Measurements from ENCODE around the gene TBC1D16.

The TBC1D16 gene

GRCh38 chr17:79923974-79924638, 111.6 kb downstream of the TBC1D16 start:
- no peak for DNase-seq

- no peak for DNase-seq
Observed at GRCh38 chr17:79922798-79923197, 112.9 kb downstream of the TBC1D16 start.

DNA sequence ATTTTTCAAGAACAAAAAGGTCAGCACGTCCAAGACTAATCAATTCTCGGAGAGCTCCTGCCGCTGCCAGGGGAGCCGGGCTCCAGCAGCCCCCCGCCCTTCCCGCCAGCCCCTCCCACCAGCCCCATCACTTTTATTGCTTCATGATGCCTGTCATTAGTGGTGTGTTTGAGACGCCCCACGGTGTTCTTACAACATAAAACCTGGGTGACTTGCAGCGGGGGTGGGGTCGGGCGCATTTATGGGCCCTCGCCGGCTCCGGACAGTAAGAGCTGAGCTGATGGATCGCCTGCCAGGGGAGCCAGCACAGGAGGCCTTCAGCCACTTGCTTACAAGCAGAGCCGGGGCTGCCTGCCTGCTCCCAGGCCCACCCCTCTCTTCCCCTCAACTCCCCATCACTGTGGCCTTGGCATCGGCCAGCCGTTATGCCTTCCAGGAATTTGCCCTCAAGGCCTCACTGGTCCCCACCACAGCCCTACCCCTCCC, 113.5 kb downstream of the TBC1D16 start:
- no peak for DNase-seq

DNA sequence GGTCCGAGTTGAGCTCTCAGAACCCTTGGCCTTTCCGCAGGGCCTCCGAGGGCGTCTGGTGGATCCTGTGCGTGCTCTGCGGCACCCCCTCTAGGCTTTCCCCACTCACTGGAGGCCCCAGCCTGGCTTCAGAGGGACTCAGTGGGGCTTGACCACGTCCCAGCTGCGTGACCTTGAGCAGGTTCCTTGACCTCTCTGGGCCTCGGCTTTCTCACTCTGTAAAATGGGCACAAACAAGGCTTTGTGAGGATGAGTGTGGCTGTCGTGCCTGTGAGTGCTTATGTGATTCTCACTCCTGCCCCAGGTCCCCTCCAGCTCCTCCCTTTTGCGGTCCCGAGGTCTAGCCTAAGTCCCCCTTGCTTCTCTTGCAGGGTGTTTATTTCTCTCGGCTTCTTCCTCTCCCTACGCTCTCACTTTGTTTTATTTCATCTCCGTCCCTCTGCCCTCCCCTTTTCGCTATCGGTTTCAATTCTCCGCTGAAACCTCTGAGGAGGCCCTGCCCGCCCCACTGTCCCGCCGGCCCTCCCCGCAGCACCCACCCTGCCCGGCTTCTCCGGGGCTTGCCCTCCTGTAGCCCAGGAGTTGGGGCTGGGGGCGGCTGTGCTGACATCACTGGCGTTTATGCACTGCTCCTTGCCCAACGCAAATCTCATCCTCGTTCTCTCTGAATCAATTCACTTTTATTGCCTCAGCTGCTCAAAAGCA, 114.1 kb downstream of the TBC1D16 start:
- no peak for DNase-seq

GRCh38 chr17:79920751-79921410, 114.8 kb downstream of the TBC1D16 start:
- DNase-seq = no peak

GRCh38 chr17:79919862-79920720, 115.6 kb downstream of the TBC1D16 start:
- DNase-seq = no peak

- DNase-seq = no peak
Observed at GRCh38 chr17:79919164-79919585, 116.5 kb downstream of the TBC1D16 start.

GRCh38 chr17:79918581-79919163, 117.0 kb downstream of the TBC1D16 start:
- DNase-seq = no peak

DNA sequence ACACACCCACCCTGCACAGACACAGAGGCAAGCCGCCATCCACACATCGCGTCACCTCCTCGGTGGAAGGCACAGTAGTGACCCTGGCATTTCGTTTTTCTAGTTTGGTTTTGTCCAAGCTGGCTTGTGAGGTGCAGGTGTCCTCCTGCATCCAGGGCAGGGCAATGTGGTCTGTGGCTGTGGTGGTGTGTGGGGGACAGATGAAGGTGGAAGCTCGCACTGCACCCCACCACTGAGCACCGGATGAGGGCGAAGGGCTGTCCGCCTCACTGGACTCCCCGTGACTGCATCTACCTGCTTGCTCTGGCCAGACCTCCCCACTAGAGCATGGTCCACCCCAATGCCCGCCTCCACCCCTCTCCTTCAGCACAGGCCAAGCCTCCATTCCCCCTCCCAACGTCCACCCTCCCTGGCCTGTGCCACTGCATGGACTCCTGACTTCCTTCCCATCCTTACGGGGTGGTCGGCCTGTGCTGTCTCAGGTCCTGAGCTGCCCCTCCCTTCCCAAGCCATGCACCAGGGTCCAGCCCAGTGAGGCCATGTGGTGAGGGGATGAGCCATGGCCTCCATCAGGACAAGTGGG, 117.7 kb downstream of the TBC1D16 start:
- no peak for DNase-seq

- DNase-seq = no peak
Observed at GRCh38 chr17:79916991-79917901, 118.4 kb downstream of the TBC1D16 start.

- no peak for DNase-seq
Observed at GRCh38 chr17:79916506-79916905, 119.2 kb downstream of the TBC1D16 start.

GRCh38 chr17:79915850-79916430, 119.7 kb downstream of the TBC1D16 start:
- DNase-seq = no peak

DNA sequence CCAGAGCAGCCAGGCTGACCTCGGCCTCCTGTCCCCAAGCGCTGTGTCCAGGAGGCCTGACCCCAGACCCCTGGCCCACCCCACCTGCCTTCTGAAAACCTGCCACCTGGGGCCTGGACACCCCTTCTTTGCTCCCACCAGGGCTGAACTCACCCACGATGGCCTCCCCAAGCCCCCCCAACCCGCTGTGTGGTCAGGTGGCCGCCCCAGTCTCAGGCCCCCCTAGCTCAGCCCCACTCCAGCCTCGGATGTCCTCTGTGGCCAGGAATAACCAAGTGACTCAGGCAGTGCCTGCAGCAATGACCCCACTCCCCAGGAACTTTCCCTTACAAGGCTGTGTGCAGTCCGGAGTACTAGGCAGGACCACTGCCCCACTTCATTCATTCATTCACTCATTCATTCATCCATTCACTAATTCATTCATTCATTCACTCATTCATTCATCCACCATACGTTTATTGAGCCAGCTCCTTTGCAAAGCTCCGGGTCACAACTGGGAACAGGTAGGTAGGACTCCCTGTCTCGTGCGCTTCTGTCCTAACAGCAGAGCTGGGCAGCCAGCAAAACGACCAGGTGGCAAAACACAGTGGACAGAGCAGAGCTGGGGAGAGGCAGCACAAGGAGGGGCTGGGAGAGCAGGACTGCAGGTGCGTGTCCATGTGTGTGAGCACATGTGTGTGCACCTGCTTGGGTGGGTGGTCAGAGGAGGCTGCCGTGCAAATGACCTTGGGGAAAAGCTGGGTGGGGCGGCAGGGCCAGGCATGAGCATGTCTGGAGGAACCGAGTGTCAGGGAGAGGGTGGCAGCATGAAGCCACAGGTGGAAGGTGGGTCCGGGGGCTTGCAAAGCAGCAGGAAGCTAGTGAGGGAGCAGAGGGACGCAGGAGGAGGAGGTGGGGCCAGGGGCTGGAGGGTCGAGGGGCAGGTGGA, 120.6 kb downstream of the TBC1D16 start:
- no peak for DNase-seq

- no peak for DNase-seq
Observed at GRCh38 chr17:79913896-79914812, 121.5 kb downstream of the TBC1D16 start.

DNA sequence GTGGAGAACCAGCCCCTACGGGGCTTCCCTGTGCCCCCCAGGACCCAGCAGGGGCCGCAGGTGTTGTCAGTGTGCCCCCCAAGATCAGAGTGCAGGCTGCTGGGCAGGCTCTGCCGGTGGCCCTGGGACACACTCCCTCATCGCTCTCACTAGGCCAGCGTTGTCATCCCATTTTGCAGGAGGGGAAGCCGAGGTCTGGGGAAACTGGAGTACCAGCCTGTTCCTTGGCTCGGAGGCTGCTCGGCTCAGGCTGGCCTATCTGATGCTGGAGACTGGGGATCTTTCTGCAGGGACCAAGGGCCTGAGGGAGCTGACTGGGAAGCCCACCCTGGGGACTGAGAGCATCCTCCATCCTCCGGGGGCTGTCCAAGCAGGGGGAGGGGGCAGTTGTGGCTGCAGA, 122.2 kb downstream of the TBC1D16 start:
- DNase-seq = no peak

DNA sequence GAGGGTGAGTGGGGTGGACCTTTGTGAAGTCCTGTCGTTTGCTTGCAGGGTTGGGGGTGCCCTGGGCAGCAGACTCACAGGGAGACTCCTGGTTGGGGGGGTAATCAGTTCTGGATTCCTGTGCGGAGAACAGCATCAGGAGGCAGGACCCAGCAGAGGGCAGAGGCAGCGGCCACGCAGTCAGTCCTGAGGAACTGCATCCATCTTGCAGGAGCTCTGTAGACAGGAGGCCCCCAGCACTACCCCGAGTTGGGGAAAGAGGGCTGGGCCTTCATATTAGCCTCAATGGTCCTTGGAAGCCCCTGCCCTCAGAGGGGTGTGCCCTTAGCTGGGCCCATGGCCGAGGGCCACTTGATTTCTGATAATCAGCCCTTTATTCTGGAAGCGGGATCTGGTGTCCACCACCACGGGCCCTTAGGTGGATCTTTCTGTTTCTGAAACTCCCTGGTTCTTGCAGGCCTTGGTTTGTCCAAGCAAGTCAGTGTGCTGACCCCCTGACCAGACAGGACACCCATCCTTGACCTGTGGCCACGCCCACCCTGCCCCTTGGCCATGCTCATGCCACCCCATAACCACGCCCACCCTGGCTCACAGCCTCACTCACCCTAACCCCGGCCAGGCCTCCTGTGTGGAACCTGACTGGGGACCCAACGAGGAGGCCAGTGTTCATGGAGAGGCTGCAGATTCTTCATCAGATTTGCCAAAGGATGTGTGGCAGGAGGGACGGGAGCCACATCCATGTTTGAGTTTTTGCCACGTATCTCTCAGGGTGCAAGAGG, 122.9 kb downstream of the TBC1D16 start:
- no peak for DNase-seq

All from central memory CD4-positive, alpha-beta T cell (primary cell).